Adrenal gland (tissue), 12 donors: Measurements from ENCODE around the gene OR2Y1. TPM values are rescaled to one million over a fixed set of nuclear protein-coding genes. Genes with fewer than 3 reads are reported as not detected.
A peak's percentile ranks its signal among the peaks of the same experiment; 100 is the strongest.
"Not testable (repeated sequence)": the region's sequence is repeated elsewhere in the genome, so short reads cannot be mapped to it uniquely, and the experiment has no call there.

ENCODE experiments used
- DNase-seq, 7 donors: peaks; one replicate each; pipeline ENCODE4 v3.0.0-alpha.2; 2019 to 2020
- H3K27ac ChIP-seq, 5 donors: fragments of 200-600 bp; sonication (generic) in 4 of 5; 1 replicate in 3 of 5; 2 replicates in 2 of 5; pipeline versions ENCODE4 v1.5.1 to v1.8.0; 2016 to 2020; ENCODE audit warnings: mild to moderate bottlenecking in 1 of 5
- H3K27me3 ChIP-seq: fragments of 200-600 bp; 2 replicates; pipeline ENCODE4 v1.8.0; 2021
- H3K36me3 ChIP-seq, 2 donors: fragments of 200-600 bp; replicated peaks in 1 of 2; 1 replicate in 1 of 2; 2 replicates in 1 of 2; pipeline versions ENCODE4 v1.5.1 to v1.8.0; 2018 to 2022
- H3K4me1 ChIP-seq, 2 donors: fragments of 200-600 bp; replicated peaks in 1 of 2; 1 replicate in 1 of 2; 2 replicates in 1 of 2; pipeline versions ENCODE4 v1.5.1 to v1.8.0; 2018 to 2021
- H3K4me3 ChIP-seq, 4 donors: fragments of 200-600 bp; sonication (generic) in 3 of 4; one replicate each; pipeline ENCODE4 v1.5.1; 2016 to 2018
- H3K9me3 ChIP-seq, 3 donors: fragments of 200-600 bp; sonication (generic) in 1 of 3; replicated peaks in 1 of 3; 1 replicate in 2 of 3; 2 replicates in 1 of 3; pipeline versions ENCODE4 v1.5.1 to v1.8.0; 2016 to 2021
- CTCF ChIP-seq, 6 experiments: fragments of 450-650 bp in 4 of 6; fragments of 200-600 bp in 2 of 6; sonication (generic) in 1 of 6; IDR thresholded peaks; 1 replicate in 5 of 6; 2 replicates in 1 of 6; pipeline versions ENCODE4 v1.5.1 to v1.8.0; 2016 to 2021; ENCODE audit warnings: antibody characterized with exemption in 6 of 6, mild to moderate bottlenecking in 2 of 6, moderate library complexity in 1 of 6
- POLR2A ChIP-seq, 2 donors: fragments of 450-650 bp; IDR thresholded peaks; one replicate each; pipeline ENCODE4 v1.6.1; 2017; ENCODE audit warnings: antibody characterized with exemption in 2 of 2, mild to moderate bottlenecking in 2 of 2, moderate library complexity in 1 of 2
- WGBS, 4 donors: extraction: QIAGEN DNeasy Blood & Tissue Kit in 2 of 4; methylation state at CpG; one replicate each; pipeline versions ENCODE4 v1.1.5 to v1.1.7; 2013 to 2017; 5-methylcytosine and 5-hydroxymethylcytosine counted together
- intact Hi-C, 2 donors: fragments of 100-400 bp; cut with DNase I; formaldehyde crosslinking; loops; one replicate each; pipeline versions ENCODE4 v1.14.1 to v1.15.0; 2022 to 2023
- polyA plus RNA-seq, 3 donors: library from polyadenylated mRNA; stranded (reverse); fragments of 200-250 nt in 2 of 3; fragments of 350-450 nt in 1 of 3; fragmentation: Illumina TruSeq in 1 of 3; extraction: RNeasy Lipid Tissue Mini Kit (QIAGEN cat#74804) in 1 of 3; gene quantifications; one replicate each; pipeline ENCODE4 v1.2.3, GENCODE V29; 2013 to 2014
- total RNA-seq, 9 donors: library from RNA; depleted of rRNA in 4 of 9; stranded (reverse); fragments of >200 nt in 4 of 9; fragments of 120-200 nt in 1 of 9; fragmentation: NEBNext Ultra II Directional in 1 of 9; extraction: Animal tissue kit (Norgen Biotek cat#: 25700) in 1 of 9; gene quantifications; one replicate each; pipeline versions ENCODE4 v1.1.0 to v1.2.4, GENCODE V29; 2013 to 2023
- donor health status: healthy with polysubstance abuse.
- donor health status: Bipolar disorder and iron deficiency.
- donor health status: DM: yes; HTN: yes; CAD: no.
- donor health status: DM: no; HTN: no; CAD: no.
- donor health status: DM: no; HTN: no; CAD: no.
- donor health status: DM: yes; HTN: yes; CAD: no.

The OR2Y1 gene
- total and polyA plus RNA-seq, 12 donors, result not detected

GRCh38 chr5:180784497-180785097 is 44.7 kb upstream of the OR2Y1 start:
- 28 to 34% (median 31%) methylated on average over 13 of the region's 13 CpGs for WGBS, 4 donors
- TF ChIP-seq CTCF (IDR thresholded peaks at IDR 0.05) (peak; percentile 22 to 80 (median 68)), POLR2A (IDR thresholded peaks at IDR 0.05) (no peak)
- Histone ChIP-seq H3K9me3 (no peaks in the 10 kb centered on the region), H3K27me3 (no peaks in the 10 kb centered on the region), H3K36me3 (no peaks in the 10 kb centered on the region), H3K27ac (peak overlapping the region in 2 of 5 donors; percentile 86 to 93), H3K4me3 (peak overlapping the region in 1 of 4 donors; percentile 10), H3K4me1 (peaks cover 27 to 33% of the 10 kb centered on the region in 2 donors)
- DNase-seq, result peak; percentile 84 to 94 (median 90)
- intact Hi-C loops, result loop anchor here (5.0 to 10.0 kb wide), 4 partner anchors 78 to 388 kb away; partner anchors contain the start of gene ZFP62 (in 2 of the 2)

DNA sequence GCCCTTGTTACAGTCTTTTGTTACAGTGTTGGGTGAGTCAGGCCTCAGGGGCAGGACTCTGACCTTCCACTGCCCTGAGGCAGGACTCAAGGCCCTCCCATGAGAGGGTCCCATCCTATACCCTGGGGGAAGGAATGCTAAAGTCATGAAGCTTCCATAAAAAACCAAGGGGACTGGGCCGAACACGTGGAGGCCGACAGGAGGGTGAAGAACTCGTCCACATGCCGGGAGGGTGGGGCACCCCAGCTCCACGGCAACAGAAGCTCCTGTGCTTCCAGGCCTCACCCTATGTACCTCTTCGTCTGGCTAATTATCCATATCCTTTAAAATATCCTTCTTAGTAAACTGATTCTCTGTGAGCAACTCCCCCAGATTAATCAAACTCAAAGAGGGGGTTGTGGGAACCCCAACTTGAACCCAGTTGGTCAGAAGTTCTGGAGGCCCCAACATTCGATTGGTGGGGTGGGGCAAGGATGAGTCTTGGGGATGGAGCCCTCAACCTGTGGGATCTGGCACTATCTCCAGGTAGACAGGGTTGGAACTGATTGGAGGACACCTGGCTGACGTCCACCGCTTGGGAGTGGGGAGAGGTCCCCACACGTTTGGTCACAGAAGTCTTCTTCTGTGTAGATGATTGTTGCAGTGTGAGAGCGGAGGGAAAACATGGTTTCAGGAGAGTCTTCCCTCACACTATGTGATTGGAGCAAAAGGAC is 43.6 kb upstream of the OR2Y1 start:
- Histone ChIP-seq H3K27me3 (no peaks in the 10 kb centered on the region), H3K36me3 (no peaks in the 10 kb centered on the region), H3K27ac (no peak overlapping the region), H3K9me3 (no peaks in the 10 kb centered on the region), H3K4me3 (no peak overlapping the region), H3K4me1 (peaks cover 21 to 33% of the 10 kb centered on the region in 2 donors)
- DNase-seq, result no peak
- intact Hi-C loops, result loop anchor here (5.0 to 10.0 kb wide), 3 partner anchors 81 to 389 kb away; partner anchors contain the start of gene ZFP62 (in 1 of the 2)
- 71 to 81% (median 77%) methylated on average over 12 of the region's 12 CpGs for WGBS, 4 donors
- TF ChIP-seq POLR2A (IDR thresholded peaks at IDR 0.05), result no peak
- no peak for TF ChIP-seq CTCF (IDR thresholded peaks at IDR 0.05)

DNA sequence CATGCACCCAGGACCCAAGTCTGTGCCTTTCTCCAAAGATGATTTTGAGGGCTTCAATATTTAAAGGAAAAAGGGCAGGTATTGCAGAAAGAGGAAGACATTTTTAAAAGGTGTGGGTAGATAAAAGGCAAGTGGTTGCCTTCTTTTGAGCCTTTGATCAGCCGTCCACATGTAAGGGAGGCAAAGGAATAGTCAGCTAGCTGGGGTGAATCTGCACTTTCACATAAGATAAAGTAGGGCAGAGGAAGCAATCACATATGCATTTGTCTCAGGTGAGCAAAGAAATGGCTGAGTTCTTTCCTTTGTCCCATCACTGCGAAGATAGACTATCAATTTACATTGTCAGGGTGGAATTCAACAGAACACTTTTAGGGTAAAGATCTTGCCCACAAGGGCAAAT is 42.9 kb upstream of the OR2Y1 start:
- intact Hi-C loops, result loop anchor here (5.0 to 10.0 kb wide), 3 partner anchors 82 to 390 kb away; partner anchors contain the start of gene ZFP62 (in 1 of the 2)
- DNase-seq, result no peak
- no peak overlapping the region for H3K27ac ChIP-seq
- H3K27me3 ChIP-seq, result no peaks in the 10 kb centered on the region
- H3K9me3 ChIP-seq, result no peaks in the 10 kb centered on the region
- H3K36me3 ChIP-seq, result no peaks in the 10 kb centered on the region
- no peak overlapping the region for H3K4me3 ChIP-seq
- no peak for TF ChIP-seq POLR2A (IDR thresholded peaks at IDR 0.05)
- no peak for TF ChIP-seq CTCF (IDR thresholded peaks at IDR 0.05)
- peaks cover 21 to 26% of the 10 kb centered on the region in 2 donors for H3K4me1 ChIP-seq
- 81 to 88% (median 86%) methylated on average over 2 of the region's 2 CpGs for WGBS, 4 donors

- WGBS, 4 donors, result 74 to 92% (median 88%) methylated on average over 13 to 14 of the region's 14 CpGs
- not testable (repeated sequence) for H3K27ac ChIP-seq, H3K4me3 ChIP-seq, H3K9me3 ChIP-seq, DNase-seq, H3K36me3 ChIP-seq, H3K27me3 ChIP-seq
- intact Hi-C loops, result loop anchor here (5.0 to 10.0 kb wide), 3 partner anchors 83 to 390 kb away; partner anchors contain the start of gene ZFP62 (in 1 of the 2)
- H3K4me1 ChIP-seq, result peaks cover 20 to 21% of the 10 kb centered on the region in 2 donors
Observed at GRCh38 chr5:180781900-180782326, 42.1 kb upstream of the OR2Y1 start.
